OCI-LY1 (cell line): ENCODE measurements around the gene C19orf73.

Experiments
- H2AFZ ChIP-seq: fragments of 200-600 bp; sonication (generic), shearing (Covaris generic); 2 replicates; pipeline ENCODE4 v1.6.0; 2014; ENCODE audit warnings: antibody characterized with exemption, mild to moderate bottlenecking, low read length
- H3F3A ChIP-seq: fragments of 200-600 bp; sonication (generic), shearing (Covaris generic); 2 replicates; pipeline ENCODE4 v1.6.0; 2014; ENCODE audit warnings: mild to moderate bottlenecking, antibody characterized with exemption, low read length, moderate library complexity; ENCODE audit not compliant: insufficient read depth
- H3K27ac ChIP-seq: fragments of 200-600 bp; sonication (generic); 2 replicates; pipeline ENCODE4 v1.5.1; 2014; ENCODE audit warnings: low read length, mixed run types, mild to moderate bottlenecking, low read depth; ENCODE audit not compliant: poor library complexity, severe bottlenecking
- H3K27me3 ChIP-seq: fragments of 200-600 bp; sonication (generic); 2 replicates; pipeline ENCODE4 v1.6.0; 2014; ENCODE audit warnings: antibody characterized with exemption, mild to moderate bottlenecking, low read length, moderate library complexity; ENCODE audit not compliant: insufficient read depth
- H3K36me3 ChIP-seq: fragments of 200-600 bp; sonication (generic); 2 replicates; pipeline ENCODE4 v1.6.1; 2014; ENCODE audit warnings: mild to moderate bottlenecking, antibody characterized with exemption, low read length, moderate library complexity, mixed read lengths; ENCODE audit not compliant: insufficient read depth
- H3K4me1 ChIP-seq: fragments of 200-600 bp; sonication (generic); 2 replicates; pipeline ENCODE4 v1.5.1; 2014; ENCODE audit warnings: mild to moderate bottlenecking, low read length, moderate library complexity; ENCODE audit not compliant: insufficient read depth, severe bottlenecking
- H3K4me2 ChIP-seq: fragments of 200-600 bp; sonication (generic), shearing (Covaris generic); 2 replicates; pipeline ENCODE4 v1.6.1; 2014; ENCODE audit warnings: low read length
- H3K4me3 ChIP-seq: fragments of 200-600 bp; sonication (generic); 2 replicates; pipeline ENCODE4 v1.5.1; 2014; ENCODE audit warnings: low read length, low read depth, mild to moderate bottlenecking, mixed read lengths; ENCODE audit not compliant: poor library complexity, severe bottlenecking
- H3K79me2 ChIP-seq: fragments of 200-600 bp; shearing (Covaris generic); 2 replicates; pipeline ENCODE4 v1.6.1; 2016; ENCODE audit warnings: mixed run types, low read length, mixed read lengths; ENCODE audit not compliant: insufficient read depth
- H3K9ac ChIP-seq: fragments of 200-600 bp; sonication (generic), shearing (Covaris generic); 2 replicates; pipeline ENCODE4 v1.6.1; 2014; ENCODE audit warnings: mild to moderate bottlenecking, low read length, mixed read lengths
- H3K9me2 ChIP-seq: fragments of 200-600 bp; sonication (generic), shearing (Covaris generic); 2 replicates; pipeline ENCODE4 v1.6.1; 2014; ENCODE audit warnings: low read depth, mild to moderate bottlenecking, low read length, mixed read lengths
- H3K9me3 ChIP-seq: fragments of 200-600 bp; shearing (Covaris generic); 2 replicates; pipeline ENCODE4 v1.6.1; 2014; ENCODE audit warnings: low read length, mixed read lengths
- H4K20me1 ChIP-seq: fragments of 200-600 bp; sonication (generic), shearing (Covaris generic); 2 replicates; pipeline ENCODE4 v1.6.0; 2016; ENCODE audit warnings: mild to moderate bottlenecking, low read length; ENCODE audit not compliant: insufficient read depth
- CTCF ChIP-seq: fragments of 200-600 bp; sonication (generic), shearing (Covaris generic); IDR thresholded peaks from 2 replicates; pipeline ENCODE4 v1.5.1; 2017; ENCODE audit warnings: mild to moderate bottlenecking, antibody characterized with exemption, low read length, moderate library complexity, mixed read lengths
- EZH2 ChIP-seq: fragments of 200-600 bp; sonication (generic), shearing (Covaris generic); IDR thresholded peaks from 2 replicates; pipeline ENCODE4 v1.8.0; 2017; ENCODE audit warnings: borderline replicate concordance, mixed run types, mild to moderate bottlenecking, antibody characterized with exemption, low read length, moderate library complexity, mixed read lengths

The C19orf73 gene

DNA sequence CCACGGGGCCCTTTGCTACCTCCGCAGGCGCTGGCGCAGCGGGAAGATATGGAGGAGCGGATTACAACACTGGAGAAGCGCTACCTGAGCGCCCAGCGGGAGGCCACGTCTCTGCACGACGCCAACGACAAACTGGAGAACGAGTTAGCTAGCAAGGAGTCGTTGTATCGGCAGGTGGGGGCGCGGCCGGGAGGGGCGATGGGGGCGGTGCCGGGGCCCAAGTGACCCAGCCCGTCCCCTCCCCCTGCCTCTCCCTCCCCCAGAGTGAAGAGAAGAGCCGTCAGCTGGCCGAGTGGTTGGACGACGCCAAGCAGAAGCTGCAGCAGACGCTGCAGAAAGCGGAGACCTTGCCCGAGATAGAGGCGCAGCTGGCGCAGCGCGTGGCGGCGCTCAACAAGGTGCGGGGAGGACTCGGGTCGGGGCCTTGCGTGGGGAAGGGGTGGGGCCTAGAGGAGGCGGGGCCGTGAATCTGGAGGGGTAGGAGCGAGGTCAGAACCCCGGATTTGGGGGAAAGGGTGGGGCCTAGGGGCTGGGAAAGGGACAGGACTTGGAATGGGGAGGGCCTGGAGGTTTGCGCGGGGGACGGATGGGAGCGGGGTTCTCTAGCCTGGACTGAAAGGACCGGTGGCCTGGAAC is 14.1 kb upstream of the C19orf73 start:
- H3K27me3 ChIP-seq, result no peaks in the 10 kb centered on the region
- H3K79me2 ChIP-seq, result no peaks in the 10 kb centered on the region
- no peak overlapping the region for H2AFZ ChIP-seq
- H3K4me1 ChIP-seq, result peaks cover 9% of the 10 kb centered on the region
- H3F3A ChIP-seq, result no peaks in the 10 kb centered on the region
- no peak overlapping the region for H3K4me2 ChIP-seq
- no peaks in the 10 kb centered on the region for H4K20me1 ChIP-seq
- H3K36me3 ChIP-seq, result peaks cover 10% of the 10 kb centered on the region; the same call in 1 of the 2 replicates
- H3K27ac ChIP-seq, result no peak overlapping the region
- H3K9me3 ChIP-seq, result no peaks in the 10 kb centered on the region
- no peak overlapping the region for H3K4me3 ChIP-seq
- no peak for TF ChIP-seq EZH2
- H3K9me2 ChIP-seq, result no peaks in the 10 kb centered on the region
- no peak overlapping the region for H3K9ac ChIP-seq

DNA sequence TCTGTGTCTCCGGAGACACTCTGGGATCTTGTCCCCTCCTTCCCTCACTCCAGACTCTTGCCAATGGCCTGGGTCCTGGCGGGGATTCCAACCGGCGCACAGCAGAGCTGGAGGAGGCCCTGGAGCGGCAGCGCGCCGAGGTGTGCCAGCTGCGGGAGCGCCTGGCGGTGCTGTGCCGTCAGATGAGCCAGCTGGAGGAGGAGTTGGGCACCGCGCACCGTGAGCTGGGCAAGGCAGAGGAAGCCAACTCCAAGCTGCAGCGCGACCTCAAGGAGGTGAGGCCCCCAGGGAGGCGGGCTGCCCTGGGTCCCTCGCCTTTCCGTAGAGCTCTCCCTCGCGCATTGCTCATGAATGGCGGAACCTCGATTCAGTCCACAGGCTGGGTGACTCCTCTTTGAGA is 11.4 kb upstream of the C19orf73 start:
- Histone ChIP-seq H3K79me2 (no peaks in the 10 kb centered on the region), H3K4me3 (no peak overlapping the region), H3K9me2 (no peaks in the 10 kb centered on the region), H3K4me1 (peaks cover 14% of the 10 kb centered on the region), H3K27ac (no peak overlapping the region), H3K36me3 (peaks cover 10% of the 10 kb centered on the region; the same call in 1 of the 2 replicates), H2AFZ (no peak overlapping the region), H3K4me2 (no peak overlapping the region), H3K9ac (no peak overlapping the region), H3K27me3 (no peaks in the 10 kb centered on the region), H3F3A (no peaks in the 10 kb centered on the region), H3K9me3 (no peaks in the 10 kb centered on the region), H4K20me1 (no peaks in the 10 kb centered on the region)
- TF ChIP-seq CTCF (no peak), EZH2 (no peak)

DNA sequence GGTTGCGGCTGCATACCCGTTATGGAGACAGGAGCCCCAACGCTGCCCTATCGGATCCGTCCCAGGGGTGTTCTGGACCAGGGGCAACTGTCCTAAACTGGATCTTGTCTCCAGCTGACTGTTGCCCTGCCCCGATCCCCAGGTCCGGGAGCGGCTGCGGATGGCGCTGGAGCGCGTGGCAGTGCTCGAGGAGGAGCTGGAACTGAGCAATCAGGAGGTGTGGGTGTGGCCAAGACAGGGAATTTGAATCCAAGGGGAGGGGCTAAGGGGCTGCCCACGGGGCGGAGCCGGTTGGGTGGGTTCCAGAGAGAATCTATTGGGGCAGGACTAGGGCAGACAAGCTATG is 10.3 kb upstream of the C19orf73 start:
- H3K4me2 ChIP-seq, result peak overlapping the region; percentile 84

More for the DNA sequence above, 10.3 kb upstream of the C19orf73 start:
- TF ChIP-seq EZH2 (no peak), CTCF (no peak)
- H4K20me1 ChIP-seq, result no peaks in the 10 kb centered on the region
- peaks cover 3% of the 10 kb centered on the region; the same call in 1 of the 2 replicates for H3K36me3 ChIP-seq
- no peak overlapping the region for H2AFZ ChIP-seq
- H3F3A ChIP-seq, result no peaks in the 10 kb centered on the region
- peak overlapping the region; percentile 62 for H3K4me3 ChIP-seq
- H3K4me1 ChIP-seq, result peaks cover 14% of the 10 kb centered on the region
- H3K9me3 ChIP-seq, result no peaks in the 10 kb centered on the region
- no peak overlapping the region; the same call in 1 of the 2 replicates for H3K9ac ChIP-seq
- no peaks in the 10 kb centered on the region for H3K27me3 ChIP-seq
- H3K27ac ChIP-seq, result no peak overlapping the region
- no peaks in the 10 kb centered on the region for H3K9me2 ChIP-seq
- no peaks in the 10 kb centered on the region for H3K79me2 ChIP-seq
